Fibroblast of lung (primary cell): Measurements from ENCODE around the gene DSTN.

ENCODE experiments used
- EZH2 ChIP-seq: IDR thresholded peaks from 2 replicates; pipeline ENCODE4 v1.5.1; 2012; ENCODE audit warnings: low read length, control low read depth, mild to moderate bottlenecking; ENCODE audit errors: missing control alignments
- TF ChIP-seq, protein P1 (sequence below), 2 donors: IDR thresholded peaks in 1 of 2; conservative IDR thresholded peaks in 1 of 2; 1 replicate in 1 of 2; 2 replicates in 1 of 2; pipeline ENCODE4 v1.5.1; 2011 to 2012; ENCODE audit warnings: low read length in 2 of 2, control low read depth in 1 of 2, inconsistent platforms in 1 of 2, low read depth in 1 of 2, mild to moderate bottlenecking in 1 of 2

DNA sequence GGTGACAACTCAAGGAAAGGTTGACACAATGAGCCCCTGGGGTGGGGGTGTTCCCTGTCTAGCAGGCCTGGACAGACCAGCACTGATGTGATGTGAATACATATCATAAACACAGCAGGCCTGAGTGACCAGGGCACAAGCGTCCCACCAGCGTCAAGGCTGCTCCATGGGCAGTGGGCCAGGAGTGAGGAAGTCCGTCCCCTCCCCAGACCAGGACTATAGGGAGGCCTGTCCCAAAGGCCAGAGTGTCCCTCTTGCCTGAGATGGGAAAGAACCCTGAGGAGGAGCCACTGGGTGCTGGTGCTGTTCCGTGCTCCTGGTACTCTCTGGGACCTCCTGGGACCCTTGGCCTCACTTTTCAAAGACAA is 67.5 kb downstream of the DSTN start:
- TF ChIP-seq, protein P1, sequence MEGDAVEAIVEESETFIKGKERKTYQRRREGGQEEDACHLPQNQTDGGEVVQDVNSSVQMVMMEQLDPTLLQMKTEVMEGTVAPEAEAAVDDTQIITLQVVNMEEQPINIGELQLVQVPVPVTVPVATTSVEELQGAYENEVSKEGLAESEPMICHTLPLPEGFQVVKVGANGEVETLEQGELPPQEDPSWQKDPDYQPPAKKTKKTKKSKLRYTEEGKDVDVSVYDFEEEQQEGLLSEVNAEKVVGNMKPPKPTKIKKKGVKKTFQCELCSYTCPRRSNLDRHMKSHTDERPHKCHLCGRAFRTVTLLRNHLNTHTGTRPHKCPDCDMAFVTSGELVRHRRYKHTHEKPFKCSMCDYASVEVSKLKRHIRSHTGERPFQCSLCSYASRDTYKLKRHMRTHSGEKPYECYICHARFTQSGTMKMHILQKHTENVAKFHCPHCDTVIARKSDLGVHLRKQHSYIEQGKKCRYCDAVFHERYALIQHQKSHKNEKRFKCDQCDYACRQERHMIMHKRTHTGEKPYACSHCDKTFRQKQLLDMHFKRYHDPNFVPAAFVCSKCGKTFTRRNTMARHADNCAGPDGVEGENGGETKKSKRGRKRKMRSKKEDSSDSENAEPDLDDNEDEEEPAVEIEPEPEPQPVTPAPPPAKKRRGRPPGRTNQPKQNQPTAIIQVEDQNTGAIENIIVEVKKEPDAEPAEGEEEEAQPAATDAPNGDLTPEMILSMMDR (conservative IDR thresholded peaks at IDR 0.05 in 1 of 2, IDR thresholded peaks at IDR 0.05 in 1 of 2; ENCODE audit: low read depth in 1 of 2, low read length in 2 of 2), result no peak
- no peak for TF ChIP-seq EZH2
